HG03060 (cell line): Measurements from ENCODE around the gene PPP2R1B.
"Not testable (repeated sequence)": the region's sequence is repeated elsewhere in the genome, so short reads cannot be mapped to it uniquely, and the experiment has no call there.

Experiments
- ATAC-seq: cut with Tn5 transposase; IDR thresholded peaks from one replicate; pipeline ENCODE4 v1.9.1; 2021; ENCODE audit warnings: low read depth, moderate number of reproducible peaks; ENCODE audit not compliant: unreplicated experiment

Gene PPP2R1B

GRCh38 chr11:111729071-111729830, 36.9 kb downstream of the PPP2R1B start:
- ATAC-seq, result no peak

GRCh38 chr11:111727431-111727830, 38.8 kb downstream of the PPP2R1B start:
- ATAC-seq, result no peak

GRCh38 chr11:111726301-111726713, 39.9 kb downstream of the PPP2R1B start:
- no peak for ATAC-seq

GRCh38 chr11:111725621-111726020, 40.6 kb downstream of the PPP2R1B start:
- no peak for ATAC-seq

GRCh38 chr11:111724615-111725129, 41.5 kb downstream of the PPP2R1B start:
- ATAC-seq, result no peak

- ATAC-seq, result no peak
Measured at GRCh38 chr11:111723595-111723994, 42.6 kb downstream of the PPP2R1B start.

- ATAC-seq, result no peak
Measured at GRCh38 chr11:111722501-111722900, 43.7 kb downstream of the PPP2R1B start.

GRCh38 chr11:111720801-111721494, 45.2 kb downstream of the PPP2R1B start:
- ATAC-seq, result no peak

- no peak for ATAC-seq
Measured at GRCh38 chr11:111719379-111719778, 46.8 kb downstream of the PPP2R1B start.

GRCh38 chr11:111718859-111719258, 47.3 kb downstream of the PPP2R1B start:
- no peak for ATAC-seq

GRCh38 chr11:111718436-111718835, 47.8 kb downstream of the PPP2R1B start:
- ATAC-seq, result no peak

- not testable (repeated sequence) for ATAC-seq
Measured at GRCh38 chr11:111717660-111718059, 48.5 kb downstream of the PPP2R1B start.

- ATAC-seq, result no peak
Measured at GRCh38 chr11:111715142-111715816, 50.9 kb downstream of the PPP2R1B start.

- no peak for ATAC-seq
Measured at GRCh38 chr11:111714522-111714921, 51.7 kb downstream of the PPP2R1B start.

- ATAC-seq, result no peak
Measured at GRCh38 chr11:111707691-111708067, 58.5 kb downstream of the PPP2R1B start.

GRCh38 chr11:111707039-111707690, 59.0 kb downstream of the PPP2R1B start:
- ATAC-seq, result no peak

- ATAC-seq, result no peak
Measured at GRCh38 chr11:111703576-111703975, 62.6 kb downstream of the PPP2R1B start.

- no peak for ATAC-seq
Measured at GRCh38 chr11:111702623-111703022, 63.6 kb downstream of the PPP2R1B start.

- ATAC-seq, result no peak
Measured at GRCh38 chr11:111700162-111700561, 66.0 kb downstream of the PPP2R1B start.

- ATAC-seq, result no peak
Measured at GRCh38 chr11:111699579-111700156, 66.5 kb downstream of the PPP2R1B start.
